Activated CD8-positive, alpha-beta memory T cell treated with anti-CD3 and anti-CD28 coated beads, Interleukin-2, amount 50 U/mL, for 48 hours (primary cell): ENCODE measurements around the gene COL27A1.
"Not testable (repeated sequence)": the region's sequence is repeated elsewhere in the genome, so short reads cannot be mapped to it uniquely, and the experiment has no call there.

Experiments
- DNase-seq: peaks from one replicate; pipeline ENCODE4 v3.0.0-alpha.2; 2020

COL27A1 gene

DNA sequence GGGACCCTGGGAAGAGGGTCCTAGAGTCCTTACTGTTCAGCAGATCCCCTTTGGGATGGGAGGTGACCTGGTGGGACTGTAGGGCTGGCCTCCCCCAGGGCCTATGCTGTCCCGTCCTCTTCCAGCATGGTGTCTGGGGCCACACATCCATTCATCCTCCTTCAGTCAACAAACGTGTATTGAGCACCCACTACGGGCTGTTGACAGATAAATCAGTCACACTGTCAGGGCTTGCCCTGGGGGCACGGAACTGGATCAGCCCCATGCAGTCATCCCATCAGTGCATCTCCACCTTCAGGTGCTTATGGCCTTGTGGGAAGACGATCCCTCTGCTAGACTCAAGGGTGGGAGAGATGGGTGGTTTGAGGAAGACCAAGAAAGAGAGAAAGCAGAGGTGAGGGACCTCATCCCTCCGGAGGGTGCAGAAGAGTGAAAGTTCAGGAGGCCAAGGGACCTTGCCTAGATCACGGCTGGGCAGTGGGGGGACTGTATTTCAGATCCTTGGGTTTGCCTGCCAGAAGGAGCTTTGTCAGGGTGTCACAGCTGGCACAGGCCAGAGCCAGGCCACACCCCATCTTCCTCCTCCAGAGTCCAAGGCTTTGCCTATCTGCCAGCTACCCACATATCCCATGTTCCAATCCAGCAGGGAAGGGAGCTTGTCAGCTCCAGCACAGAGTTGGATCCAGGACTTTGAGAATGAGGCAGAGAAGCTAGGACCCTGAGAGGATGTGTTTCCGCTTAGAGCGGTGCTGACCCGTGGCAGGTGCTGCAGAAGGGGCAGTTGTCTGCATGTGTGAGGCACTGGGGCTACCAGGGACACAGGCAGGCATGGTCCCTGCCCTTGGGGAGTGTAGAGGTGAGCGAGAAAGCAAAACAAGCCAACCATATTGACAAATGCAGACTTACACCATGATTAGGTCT is 30.5 kb downstream of the COL27A1 start:
- DNase-seq: no peak

DNA sequence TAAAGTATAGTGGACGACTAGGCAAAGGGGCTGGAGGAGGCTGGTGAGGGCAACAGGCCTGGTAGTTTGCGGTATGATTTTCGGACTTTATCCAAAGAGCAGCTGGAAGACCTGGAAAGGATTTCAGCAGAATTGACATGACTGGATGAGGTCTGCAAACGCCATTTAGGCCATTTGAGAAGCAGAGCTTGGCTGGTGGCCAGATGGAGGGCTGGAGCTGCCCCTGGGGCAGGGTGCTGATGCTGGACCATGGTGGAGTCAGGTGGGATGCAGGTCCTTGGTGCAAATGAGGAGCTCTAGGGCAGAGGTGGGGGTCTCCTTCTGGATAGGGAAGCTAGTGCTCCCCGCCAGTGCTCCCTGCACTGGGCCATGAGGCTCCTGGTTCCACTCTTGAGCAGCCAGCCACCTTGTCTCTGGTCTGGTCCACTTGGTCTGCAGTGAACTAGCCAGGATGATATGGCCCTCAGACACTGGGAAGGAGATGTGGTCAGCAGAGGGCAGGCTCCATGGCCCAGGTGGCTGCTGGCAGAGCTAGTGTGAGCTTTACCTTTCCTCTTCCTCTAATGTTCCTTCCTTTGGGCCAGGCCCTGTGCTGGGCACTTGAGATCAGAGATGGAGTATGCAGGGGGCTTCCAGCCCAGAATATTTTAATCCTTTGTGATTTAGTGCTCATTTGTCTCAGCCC is 31.4 kb downstream of the COL27A1 start:
- DNase-seq: no peak

DNA sequence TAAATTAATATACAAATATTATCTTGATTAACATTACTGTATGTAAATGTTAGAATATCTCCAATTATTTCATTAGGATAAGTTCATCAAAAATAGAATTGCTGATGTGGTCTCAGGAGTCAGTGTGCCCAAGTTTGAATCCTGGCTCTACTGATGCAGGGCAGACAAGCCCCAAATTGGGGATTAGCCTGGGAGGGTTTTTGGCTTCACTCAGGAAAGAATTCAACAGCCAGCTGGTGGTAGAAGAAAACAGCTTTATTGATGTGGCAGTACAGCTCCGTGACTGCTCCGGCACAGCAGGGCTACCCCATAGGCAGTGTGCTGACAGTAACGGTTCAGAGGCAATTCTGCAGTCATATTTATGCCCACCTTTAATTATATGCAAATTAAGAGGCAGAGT is 32.5 kb downstream of the COL27A1 start:
- DNase-seq: no peak

DNA sequence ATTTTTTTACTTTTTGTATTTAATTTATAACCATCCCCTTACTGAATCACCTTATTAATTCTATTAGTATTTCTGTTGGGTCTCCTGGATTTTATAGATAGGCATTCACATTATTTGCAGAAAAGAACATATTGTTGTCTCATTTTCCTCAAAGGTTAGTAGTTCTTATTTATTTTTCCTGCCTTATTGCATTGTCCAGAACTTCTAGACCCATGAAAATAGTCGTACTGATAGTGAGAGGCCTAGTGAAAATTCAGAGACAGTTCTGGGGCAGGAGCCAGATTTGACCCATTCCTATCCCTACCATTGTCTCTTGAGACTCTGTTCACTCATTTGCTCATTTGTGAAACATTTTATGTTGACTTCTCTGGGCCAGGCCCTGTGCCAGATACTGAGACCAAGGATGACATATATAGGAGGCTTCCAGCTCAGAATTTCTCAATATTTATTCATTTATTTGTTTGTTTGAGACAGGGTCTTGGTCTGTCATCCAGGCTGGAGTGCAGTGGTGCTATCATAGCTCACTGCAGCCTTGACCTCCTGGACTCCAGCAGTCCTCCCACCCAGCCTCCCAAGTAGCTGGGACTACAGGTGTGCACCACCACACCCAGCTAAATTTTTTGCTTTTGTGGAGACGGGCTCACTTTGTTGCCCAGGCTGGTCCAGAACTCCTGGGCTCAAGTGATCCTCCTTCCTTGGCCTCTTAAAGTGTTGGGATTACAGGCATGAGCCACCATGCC is 34.7 kb downstream of the COL27A1 start:
- no peak for DNase-seq

DNA sequence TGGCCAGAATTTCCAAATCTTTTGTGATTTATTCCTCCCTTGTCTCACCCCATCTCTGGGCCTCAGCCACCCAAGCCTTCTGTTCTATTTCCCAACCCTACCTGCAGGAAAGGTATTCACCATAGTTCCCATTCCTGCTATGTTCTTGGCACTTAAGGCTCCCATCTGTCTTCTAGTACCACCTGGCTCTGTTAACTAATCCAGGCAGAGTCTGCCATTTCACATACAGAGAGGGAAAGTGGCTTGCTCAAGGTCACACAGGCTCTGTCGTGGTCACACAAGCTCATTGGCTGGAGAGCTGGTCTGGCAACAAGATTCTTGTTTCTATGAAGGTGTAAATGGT is 35.2 kb downstream of the COL27A1 start:
- DNase-seq: no peak

DNA sequence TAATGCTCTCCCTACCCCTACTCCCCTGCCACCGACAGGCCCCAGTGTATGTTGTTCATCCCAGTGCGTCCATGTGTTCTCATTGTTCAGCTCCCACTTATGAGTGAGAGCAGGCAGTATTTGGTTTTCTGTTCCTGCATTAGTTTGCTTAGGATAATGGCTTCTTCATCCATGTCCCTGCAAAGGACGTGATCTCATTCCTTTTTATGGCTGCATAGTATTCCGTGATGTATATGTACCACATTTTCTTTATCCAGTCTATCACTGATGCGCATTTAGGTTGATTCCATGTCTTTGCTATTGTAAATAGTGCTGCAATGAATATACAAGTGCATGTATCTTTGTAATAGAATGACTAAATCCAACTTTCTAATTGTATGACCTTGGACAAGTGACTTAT is 36.1 kb downstream of the COL27A1 start:
- not testable (repeated sequence) for DNase-seq

DNA sequence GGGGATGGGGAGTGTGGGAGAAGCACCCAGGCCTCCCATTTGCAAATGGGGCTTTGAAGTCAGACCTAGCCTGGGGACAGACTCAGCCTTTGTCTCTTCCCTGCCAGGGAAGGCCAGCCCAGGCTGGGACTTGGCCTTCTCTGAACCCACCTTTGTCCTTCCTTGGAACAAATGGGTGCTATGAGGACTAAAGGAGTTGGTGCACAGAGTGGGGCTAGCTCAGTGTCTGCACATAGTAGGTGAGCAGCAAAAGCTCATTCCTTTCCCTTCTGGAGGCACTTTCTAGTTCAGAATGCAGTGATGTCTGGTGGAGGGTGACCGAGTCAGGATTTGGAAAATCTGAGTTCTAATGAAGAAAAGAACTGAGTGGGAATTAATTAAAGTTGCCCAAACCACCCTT is 37.2 kb downstream of the COL27A1 start:
- no peak for DNase-seq

DNA sequence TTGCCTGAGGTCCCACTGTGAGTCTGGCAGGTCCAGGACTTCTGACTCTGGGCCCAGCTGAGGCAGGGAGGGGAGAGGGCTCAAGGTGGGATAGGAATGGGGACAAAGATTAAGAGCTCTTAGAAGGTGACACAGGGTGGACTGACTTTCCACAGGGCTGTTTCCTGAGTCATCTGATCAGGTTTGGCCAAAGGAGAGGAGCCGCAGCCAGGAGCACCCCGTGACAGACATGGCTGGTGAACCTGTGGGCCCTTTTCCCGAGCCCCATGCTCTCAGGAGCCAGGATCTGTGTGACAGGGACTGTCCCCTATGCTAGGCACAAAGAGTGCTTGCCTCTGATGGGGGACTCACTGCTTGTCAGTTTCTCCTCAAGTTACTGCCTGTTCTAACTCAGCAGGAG is 37.8 kb downstream of the COL27A1 start:
- DNase-seq: no peak

DNA sequence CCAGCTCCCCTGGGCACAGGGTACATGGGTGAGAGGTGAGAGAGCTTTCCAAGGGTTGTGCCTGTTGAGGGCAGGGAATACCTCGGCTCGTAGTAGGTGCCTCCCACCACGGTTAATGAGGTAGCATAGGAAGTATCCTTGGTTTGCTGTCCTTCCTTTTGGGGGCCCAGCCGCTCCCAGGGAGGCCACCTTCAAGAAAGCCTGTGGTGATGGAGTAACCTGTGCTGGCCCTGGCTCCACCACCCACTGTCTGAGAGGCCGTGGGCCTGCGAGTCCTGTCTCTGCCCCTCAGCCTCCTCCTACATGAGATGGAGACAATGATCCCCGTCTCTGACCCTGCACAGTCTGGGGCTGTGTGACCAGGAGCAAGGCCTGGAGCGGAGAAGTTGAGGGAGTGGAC is 40.8 kb downstream of the COL27A1 start:
- DNase-seq: no peak

DNA sequence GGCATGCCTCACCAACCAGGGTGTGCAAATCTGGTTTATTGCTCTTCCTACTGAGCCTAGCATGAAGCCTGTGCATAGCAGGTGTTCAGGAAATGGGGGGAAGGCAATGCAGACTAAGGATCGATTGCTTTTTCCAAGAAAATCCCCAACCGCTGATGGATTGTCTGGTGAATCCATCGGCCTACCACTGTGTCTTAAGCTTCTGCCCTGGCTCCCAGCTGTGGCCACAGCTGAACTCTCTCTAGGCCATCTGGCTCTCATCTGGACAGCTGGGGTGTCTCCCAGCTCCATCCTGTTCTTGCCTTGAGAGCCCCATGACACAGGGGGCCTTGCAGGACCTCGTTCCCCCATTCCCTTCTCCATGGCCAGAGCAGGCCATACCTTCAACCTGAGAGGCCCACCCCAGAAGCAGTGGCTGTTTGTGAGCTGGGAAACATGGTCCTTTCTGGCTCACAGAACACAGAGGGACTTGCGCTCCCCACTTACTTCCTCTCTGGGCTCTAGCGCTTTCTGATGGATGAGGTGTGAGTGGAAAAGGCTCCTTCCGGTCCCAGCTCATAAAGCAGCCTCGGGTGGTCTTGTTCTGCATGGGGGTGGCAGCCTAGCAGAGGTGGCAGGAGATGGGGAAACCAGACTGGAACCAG is 41.8 kb downstream of the COL27A1 start:
- DNase-seq: no peak

DNA sequence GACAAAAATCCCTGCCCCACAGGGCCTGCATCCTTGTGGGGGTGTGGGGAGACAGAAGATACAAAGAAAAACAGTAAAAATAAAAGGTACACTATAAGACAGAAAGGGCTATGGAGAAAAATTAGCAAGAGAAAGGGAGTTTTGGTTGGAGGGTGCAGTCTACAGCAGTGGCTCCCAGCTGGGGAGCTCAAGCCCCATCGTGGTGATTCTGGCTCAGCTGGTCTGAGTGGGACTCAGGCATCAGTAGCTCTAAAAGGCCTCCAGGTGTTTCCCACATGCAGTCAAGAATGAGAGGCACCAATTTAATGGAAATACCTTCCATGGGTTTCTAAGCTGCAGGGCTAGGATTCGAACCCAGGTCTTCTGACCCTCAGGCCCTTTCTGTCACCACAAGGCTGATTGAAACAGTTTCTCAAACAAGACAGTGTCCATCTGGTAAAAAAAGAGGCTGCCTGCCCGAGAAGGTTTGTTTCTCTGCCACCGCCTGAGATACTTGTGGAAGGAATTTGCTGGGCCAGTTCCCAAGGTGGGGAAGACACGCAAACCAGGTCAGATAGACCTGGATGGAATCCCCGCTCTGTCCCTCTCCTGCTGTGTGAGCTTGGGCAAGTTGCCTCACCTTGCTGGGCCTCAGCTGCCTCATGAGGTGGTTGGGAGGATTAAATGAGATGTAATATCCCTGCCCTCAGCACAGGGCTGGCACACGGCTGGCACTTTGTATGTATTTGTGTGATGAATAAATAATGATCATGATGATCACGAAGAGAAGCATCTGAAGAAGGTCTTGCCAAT is 43.1 kb downstream of the COL27A1 start:
- no peak for DNase-seq

DNA sequence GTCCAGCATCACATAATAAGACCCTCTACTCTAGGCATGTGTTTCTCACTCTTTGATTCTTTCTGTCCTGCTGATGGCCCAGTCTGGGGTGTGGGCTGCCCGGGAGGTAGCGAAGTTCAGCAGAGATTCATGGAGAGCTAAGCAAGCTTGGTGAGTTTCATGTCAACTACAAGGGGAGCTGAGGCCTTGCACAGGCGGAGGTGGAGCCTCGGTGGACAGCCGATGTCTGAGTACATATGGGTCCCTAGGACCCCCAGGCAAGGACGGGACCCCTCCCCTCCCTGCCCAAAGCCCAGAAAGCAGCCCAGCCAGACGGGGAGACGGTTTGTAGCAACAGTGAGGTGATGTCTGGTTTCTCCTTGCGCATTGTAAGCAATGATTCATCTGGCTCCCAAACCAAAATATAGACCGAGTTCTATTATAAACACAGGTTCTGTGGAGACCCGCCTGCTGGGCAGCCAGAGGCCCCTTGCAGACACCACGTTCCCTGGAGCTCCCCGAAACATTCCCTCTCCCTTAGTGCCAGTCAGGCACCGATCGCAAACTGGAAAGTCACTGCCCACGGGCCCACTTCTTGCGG is 45.5 kb downstream of the COL27A1 start:
- DNase-seq: no peak

DNA sequence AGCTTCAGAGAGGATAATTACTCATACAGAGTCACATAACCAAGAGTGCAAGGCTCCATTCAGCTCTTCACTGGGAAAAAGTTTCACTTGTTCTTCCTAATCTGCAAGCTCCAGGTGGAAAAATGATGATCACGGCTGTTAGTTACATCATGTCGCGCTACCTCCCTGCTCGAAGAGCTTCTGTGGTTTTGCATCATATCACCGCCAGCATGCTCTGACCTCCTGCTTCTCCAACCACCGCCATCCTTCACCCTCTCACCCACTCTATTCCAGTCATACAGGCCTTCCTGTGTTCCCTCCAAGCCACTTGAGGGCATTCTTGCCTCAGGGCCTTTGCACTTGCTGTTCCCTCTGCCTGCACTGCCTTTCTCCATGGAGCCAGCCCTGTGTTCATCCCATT is 47.1 kb downstream of the COL27A1 start:
- no peak for DNase-seq

DNA sequence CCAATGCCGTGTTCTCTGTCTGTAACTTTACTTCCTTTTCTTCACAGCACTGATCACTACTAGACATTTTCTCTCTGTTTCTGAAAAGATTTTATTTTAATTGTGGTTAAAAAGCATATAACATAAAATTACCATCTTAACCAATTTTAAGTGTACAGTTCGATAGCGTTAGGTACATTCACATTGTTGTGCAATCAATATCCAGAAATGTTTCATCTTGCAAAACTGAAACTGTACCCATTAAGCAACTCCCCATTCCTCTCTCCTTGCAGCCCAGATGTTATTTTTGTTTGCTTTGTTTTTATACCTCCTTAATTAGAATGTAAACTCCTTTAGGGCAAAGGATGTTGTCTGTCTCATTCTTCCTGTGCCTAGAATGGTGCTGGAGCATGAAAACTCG is 47.5 kb downstream of the COL27A1 start:
- DNase-seq: no peak

DNA sequence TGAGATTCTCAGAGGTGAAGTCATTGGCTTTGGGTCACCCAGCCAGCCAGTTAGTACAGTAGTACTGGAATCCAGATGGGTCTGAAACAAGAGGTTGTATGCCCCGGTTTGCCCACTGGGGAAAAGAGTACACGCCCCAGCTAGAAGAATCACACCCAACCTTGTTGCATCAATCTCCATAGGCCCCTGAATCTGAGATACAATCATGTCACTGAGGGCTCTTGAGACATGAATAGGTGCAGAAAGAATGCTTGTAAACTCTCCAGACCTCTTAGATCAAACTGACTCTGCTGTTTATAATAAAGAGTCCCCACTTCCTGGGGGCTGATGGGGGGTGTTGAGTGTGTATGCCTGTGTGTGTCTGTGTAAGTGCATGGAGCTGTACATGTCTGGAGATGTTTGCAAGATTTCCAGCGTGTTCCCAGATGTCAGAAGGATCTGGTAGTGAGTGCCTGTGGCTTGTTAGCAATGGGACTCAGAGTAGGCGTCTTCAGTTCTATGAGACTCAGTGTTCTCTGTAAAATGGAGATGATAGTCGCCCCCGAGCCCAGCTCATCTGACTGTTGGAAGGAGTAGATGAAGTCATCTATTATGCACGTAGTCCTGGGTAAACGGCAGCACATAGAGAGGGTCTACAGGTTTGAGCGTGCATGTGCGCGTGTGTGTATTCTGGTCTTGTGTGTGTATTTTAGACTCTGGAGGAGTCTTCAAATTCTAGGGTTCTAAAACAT is 48.2 kb downstream of the COL27A1 start:
- DNase-seq: no peak

DNA sequence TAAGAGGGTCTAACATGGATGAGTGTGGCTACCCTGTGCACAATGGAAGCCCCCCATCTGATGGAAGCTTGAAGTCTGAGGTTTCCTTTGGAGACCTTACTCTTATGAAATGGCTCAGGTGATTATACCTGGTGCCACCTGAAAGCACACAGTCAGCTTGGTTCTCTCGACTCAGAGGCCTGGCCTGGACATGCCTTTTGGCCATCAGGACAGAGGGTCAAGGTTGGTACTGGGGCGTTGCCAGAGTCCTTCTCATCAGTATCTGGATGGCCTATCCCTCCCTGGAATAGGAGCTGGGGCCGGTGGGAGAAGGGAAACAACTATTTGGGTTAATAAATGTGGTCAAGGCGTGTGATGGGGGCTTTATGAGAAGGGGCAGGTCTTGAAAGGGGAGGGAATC is 48.9 kb downstream of the COL27A1 start:
- DNase-seq: no peak

DNA sequence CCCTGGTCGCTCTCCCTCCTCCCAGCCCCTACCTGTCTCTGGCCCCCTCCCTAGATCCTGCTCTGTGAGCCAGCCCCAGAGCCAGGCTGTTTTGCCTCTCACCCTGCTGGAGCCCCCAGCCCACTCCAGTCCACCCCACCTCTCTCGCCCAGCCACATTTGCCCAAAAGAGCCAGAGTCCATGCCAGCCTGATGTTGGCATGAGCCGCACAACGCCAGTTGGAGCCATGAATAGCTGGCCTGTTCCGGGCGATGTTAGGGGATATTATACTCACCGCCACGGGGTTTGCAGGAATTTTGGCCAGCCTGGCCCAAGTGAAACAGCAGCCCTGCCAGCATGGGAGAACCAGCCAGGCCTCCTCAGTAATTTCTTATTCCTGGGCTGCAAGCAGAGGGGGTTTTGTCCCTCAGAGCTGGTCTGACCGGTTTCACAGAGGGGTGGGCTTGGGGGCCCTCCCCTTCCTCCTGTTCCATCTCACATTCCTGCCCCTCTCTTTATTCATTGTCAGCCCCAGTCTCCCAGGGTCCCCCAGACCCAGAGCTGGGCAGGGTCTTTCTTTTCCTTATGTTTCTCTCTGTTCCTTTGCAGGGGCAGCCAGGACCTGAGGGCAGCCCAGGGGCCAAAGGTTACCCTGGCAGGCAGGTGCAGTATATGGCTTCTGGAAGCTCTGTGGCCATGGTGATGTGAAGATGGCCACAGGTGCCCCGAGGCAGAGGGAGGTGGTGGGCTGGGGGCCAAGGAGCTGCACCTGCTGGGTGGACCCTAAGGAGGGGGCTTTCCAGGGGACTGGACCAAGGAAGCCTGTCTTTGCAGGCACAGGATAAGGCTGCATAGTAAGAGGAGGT is 50.1 kb downstream of the COL27A1 start:
- no peak for DNase-seq

DNA sequence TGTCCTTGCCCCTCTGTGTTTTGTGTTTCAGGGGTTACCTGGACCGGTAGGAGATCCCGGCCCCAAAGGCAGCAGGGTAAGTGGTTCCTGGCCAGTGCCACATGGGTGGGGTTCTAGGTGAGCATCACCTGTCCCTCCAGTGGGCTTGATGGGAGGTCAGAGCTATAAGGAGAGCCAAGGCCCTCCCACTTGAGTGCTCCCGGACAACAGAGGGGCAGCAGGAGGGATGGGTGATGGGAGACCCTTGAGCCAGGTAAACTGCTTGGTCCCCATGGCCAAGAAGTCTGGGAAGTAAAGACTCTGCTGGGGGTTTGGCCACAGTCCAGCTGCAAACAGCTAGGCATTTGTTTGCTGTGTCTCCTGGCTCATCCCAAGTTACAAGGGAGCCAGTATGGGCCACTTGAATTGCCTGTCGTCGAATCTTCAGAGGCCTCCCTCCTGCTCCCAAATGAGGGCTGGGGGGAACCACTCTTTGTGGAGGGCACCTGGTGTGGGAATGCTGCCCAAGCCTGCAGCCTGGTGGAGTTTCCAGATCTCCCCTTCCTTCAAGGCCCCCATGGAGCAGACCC is 51.0 kb downstream of the COL27A1 start:
- DNase-seq: no peak

DNA sequence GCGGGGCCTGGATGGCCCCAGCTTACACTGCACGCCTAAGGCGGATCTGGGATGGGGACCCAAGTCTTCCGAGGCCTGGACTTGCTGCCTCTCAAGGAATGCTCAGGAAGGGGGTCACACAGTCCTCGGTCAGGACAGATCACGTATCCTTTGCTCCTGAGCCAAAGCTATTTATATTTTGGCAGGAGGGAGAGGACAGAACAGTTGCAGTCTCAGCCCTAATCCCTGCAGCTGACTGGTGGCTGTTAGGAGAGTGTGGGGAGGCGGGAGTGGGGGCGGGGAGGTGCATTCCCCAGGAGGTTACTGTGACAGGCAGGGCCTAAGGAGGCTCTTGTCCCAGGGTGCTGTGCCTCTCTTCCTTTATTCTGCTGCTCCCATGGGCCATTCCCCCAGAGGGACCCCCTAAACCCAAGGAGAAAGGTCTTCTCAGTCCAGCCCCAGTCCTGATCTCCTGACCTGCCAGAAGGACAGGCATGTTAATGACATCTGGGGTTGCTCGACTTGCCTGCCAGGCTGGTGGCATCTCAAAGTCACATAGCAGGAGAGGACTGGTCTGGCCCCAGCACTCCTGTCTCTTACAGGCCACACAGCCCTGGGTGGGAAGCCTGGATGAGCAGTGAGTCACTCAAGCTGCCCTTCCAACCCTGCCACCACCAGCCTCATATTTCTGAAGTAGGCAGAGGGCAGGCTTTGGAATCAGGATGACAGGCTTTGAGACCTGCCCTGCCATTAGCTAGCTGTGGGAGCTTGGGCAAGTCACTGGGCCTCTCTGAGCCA is 51.9 kb downstream of the COL27A1 start:
- DNase-seq: no peak
